H9 (cell line): ENCODE results near the gene OGG1. TPM values are rescaled to one million over a fixed set of nuclear protein-coding genes. Genes with fewer than 3 reads are reported as not detected.

Experiments
- DNase-seq: peaks from one replicate; pipeline ENCODE4 v3.0.0-alpha.2; 2017
- H2AFZ ChIP-seq: one replicate; pipeline ENCODE4 v1.6.1; 2013; ENCODE audit warnings: mild to moderate bottlenecking, low read length, control low read depth, moderate library complexity
- H2AK5ac ChIP-seq: 2 replicates; pipeline ENCODE4 v1.6.1; 2013; ENCODE audit warnings: low read length, control low read depth, mixed read lengths; ENCODE audit not compliant: insufficient read length
- H2BK120ac ChIP-seq: one replicate; pipeline ENCODE4 v1.6.1; 2013; ENCODE audit warnings: low read depth, mild to moderate bottlenecking, low read length, control low read depth, inconsistent platforms; ENCODE audit not compliant: poor library complexity, severe bottlenecking
- H2BK12ac ChIP-seq: 2 replicates; pipeline ENCODE4 v1.6.1; 2013; ENCODE audit warnings: low read length, control low read depth, mixed read lengths, low read depth; ENCODE audit not compliant: insufficient read length
- H2BK15ac ChIP-seq: 2 replicates; pipeline ENCODE4 v1.6.1; 2013; ENCODE audit warnings: low read depth, low read length, control low read depth
- H2BK20ac ChIP-seq: one replicate; pipeline ENCODE4 v1.6.1; 2013; ENCODE audit warnings: low read depth, mild to moderate bottlenecking, low read length, control low read depth, inconsistent platforms; ENCODE audit not compliant: poor library complexity, severe bottlenecking
- H2BK5ac ChIP-seq: 2 replicates; pipeline ENCODE4 v1.6.1; 2013; ENCODE audit warnings: low read length, control low read depth, mixed read lengths; ENCODE audit not compliant: insufficient read length
- H3K14ac ChIP-seq: 2 replicates; pipeline ENCODE4 v1.6.1; 2013; ENCODE audit warnings: low read length, control low read depth; ENCODE audit not compliant: insufficient read depth
- H3K18ac ChIP-seq: 2 replicates; pipeline ENCODE4 v1.6.1; 2013; ENCODE audit warnings: low read depth, mild to moderate bottlenecking, mixed read lengths, low read length, control low read depth; ENCODE audit not compliant: insufficient read length
- H3K23ac ChIP-seq: 2 replicates; pipeline ENCODE4 v1.6.1; 2013; ENCODE audit warnings: low read length, control low read depth, mixed read lengths, low read depth; ENCODE audit not compliant: insufficient read length
- H3K23me2 ChIP-seq: 2 replicates; pipeline ENCODE4 v1.6.1; 2013; ENCODE audit warnings: low read depth, mild to moderate bottlenecking, mixed read lengths, low read length, control low read depth; ENCODE audit not compliant: insufficient read length, poor library complexity, severe bottlenecking
- H3K27ac ChIP-seq: 2 replicates; pipeline ENCODE4 v1.5.1; 2013; ENCODE audit warnings: low read length, control low read depth, mixed read lengths, low read depth; ENCODE audit not compliant: insufficient read length
- H3K27me3 ChIP-seq: 2 replicates; pipeline ENCODE4 v1.6.1; 2013; ENCODE audit warnings: low read length, control low read depth, inconsistent platforms; ENCODE audit not compliant: insufficient read depth
- H3K4ac ChIP-seq: 2 replicates; pipeline ENCODE4 v1.6.1; 2013; ENCODE audit warnings: low read depth, mild to moderate bottlenecking, control low read depth, inconsistent platforms, low read length, moderate library complexity
- H3K4me1 ChIP-seq: 2 replicates; pipeline ENCODE4 v1.6.1; 2013; ENCODE audit warnings: low read length, control low read depth, inconsistent platforms; ENCODE audit not compliant: insufficient read depth
- H3K4me2 ChIP-seq: 2 replicates; pipeline ENCODE4 v1.6.1; 2013; ENCODE audit warnings: low read length, control low read depth, mixed read lengths; ENCODE audit not compliant: insufficient read length, insufficient read depth
- H3K56ac ChIP-seq: 2 replicates; pipeline ENCODE4 v1.6.1; 2013; ENCODE audit warnings: low read depth, mild to moderate bottlenecking, mixed read lengths, low read length, control low read depth; ENCODE audit not compliant: insufficient read length
- H3K79me1 ChIP-seq: 2 replicates; pipeline ENCODE4 v1.6.1; 2013; ENCODE audit warnings: low read depth, mild to moderate bottlenecking, moderate library complexity, low read length, control low read depth, inconsistent platforms; ENCODE audit not compliant: insufficient read depth, poor library complexity, severe bottlenecking
- H3K79me2 ChIP-seq: 2 replicates; pipeline ENCODE4 v1.6.1; 2013; ENCODE audit warnings: low read length, control low read depth, inconsistent platforms; ENCODE audit not compliant: insufficient read depth
- H3K9ac ChIP-seq: 2 replicates; pipeline ENCODE4 v1.6.1; 2013; ENCODE audit warnings: low read length, control low read depth, mixed read lengths; ENCODE audit not compliant: insufficient read length; ENCODE audit errors: extremely low read depth
- H3K9me3 ChIP-seq: one replicate; pipeline ENCODE4 v1.6.1; 2013; ENCODE audit warnings: low read depth, low read length, inconsistent platforms; ENCODE audit not compliant: control insufficient read depth
- H3T11ph ChIP-seq: one replicate; pipeline ENCODE4 v1.6.1; 2013; ENCODE audit warnings: mild to moderate bottlenecking, low read length, control low read depth, inconsistent platforms
- H4K20me1 ChIP-seq: one replicate; pipeline ENCODE4 v1.6.1; 2013; ENCODE audit not compliant: control insufficient read depth, insufficient read length, insufficient read depth
- H4K5ac ChIP-seq: 2 replicates; pipeline ENCODE4 v1.6.1; 2013; ENCODE audit warnings: low read depth, mild to moderate bottlenecking, mixed read lengths, low read length, control low read depth; ENCODE audit not compliant: insufficient read length
- H4K8ac ChIP-seq: replicated peaks from 2 replicates; pipeline ENCODE4 v1.6.1; 2013; ENCODE audit warnings: low read length, control low read depth, mixed read lengths, low read depth; ENCODE audit not compliant: insufficient read length
- H4K91ac ChIP-seq: 2 replicates; pipeline ENCODE4 v1.6.1; 2013; ENCODE audit warnings: low read depth, mild to moderate bottlenecking, moderate library complexity, mixed read lengths, low read length, control low read depth; ENCODE audit not compliant: insufficient read length
- H3K27ac Mint-ChIP-seq, 3 experiments: 2 replicates in 2 of 3; 3 replicates in 1 of 3; pipeline ENCODE4 v1.8.0; 2020 to 2021; ENCODE audit warnings: mixed read lengths in 3 of 3, mild to moderate bottlenecking in 1 of 3, moderate library complexity in 1 of 3
- H3K27me3 Mint-ChIP-seq: 2 replicates; pipeline ENCODE4 v1.8.0; 2021; ENCODE audit warnings: low read depth, mild to moderate bottlenecking, moderate library complexity, mixed read lengths
- H3K36me3 Mint-ChIP-seq, 3 experiments: 2 replicates in 2 of 3; 3 replicates in 1 of 3; pipeline ENCODE4 v1.8.0; 2020 to 2021; ENCODE audit warnings: low read depth in 3 of 3, mixed read lengths in 3 of 3; ENCODE audit not compliant: insufficient read depth in 1 of 3
- H3K4me1 Mint-ChIP-seq, 2 experiments: 2 replicates each; pipeline ENCODE4 v1.8.0; 2020; ENCODE audit warnings: mixed read lengths in 2 of 2
- H3K4me3 Mint-ChIP-seq, 2 experiments: 2 replicates in 1 of 2; 3 replicates in 1 of 2; pipeline ENCODE4 v1.8.0; 2020 to 2021; ENCODE audit warnings: mild to moderate bottlenecking in 2 of 2, mixed read lengths in 2 of 2, moderate library complexity in 1 of 2
- H3K9me3 Mint-ChIP-seq, 2 experiments: 2 replicates in 1 of 2; 3 replicates in 1 of 2; pipeline ENCODE4 v1.8.0; 2020; ENCODE audit warnings: mild to moderate bottlenecking in 2 of 2, mixed read lengths in 2 of 2, moderate library complexity in 1 of 2
- WGBS: extraction: QIAGEN DNeasy Blood & Tissue Kit; methylation state at CpG from one replicate; pipeline ENCODE4 v1.1.7; 2013; ENCODE audit warnings: missing lambda C conversion rate, low lambda C conversion rate, mixed read lengths; ENCODE audit not compliant: insufficient read length; ENCODE audit errors: extremely low coverage; 5-methylcytosine and 5-hydroxymethylcytosine counted together
- total RNA-seq: library from RNA; stranded (reverse); gene quantifications from 2 replicates; pipeline ENCODE4 v1.2.1, GENCODE V29; 2021
- TF ChIP-seq, protein P1 (sequence below): fragments of 200-600 bp; sonication (generic); conservative IDR thresholded peaks from 3 replicates; pipeline ENCODE4 v1.8.0; 2021; ENCODE audit warnings: antibody characterized with exemption, mild to moderate bottlenecking

OGG1 gene
- total RNA-seq, 1 experiment from 2014 or later, result 43.4 TPM

DNA sequence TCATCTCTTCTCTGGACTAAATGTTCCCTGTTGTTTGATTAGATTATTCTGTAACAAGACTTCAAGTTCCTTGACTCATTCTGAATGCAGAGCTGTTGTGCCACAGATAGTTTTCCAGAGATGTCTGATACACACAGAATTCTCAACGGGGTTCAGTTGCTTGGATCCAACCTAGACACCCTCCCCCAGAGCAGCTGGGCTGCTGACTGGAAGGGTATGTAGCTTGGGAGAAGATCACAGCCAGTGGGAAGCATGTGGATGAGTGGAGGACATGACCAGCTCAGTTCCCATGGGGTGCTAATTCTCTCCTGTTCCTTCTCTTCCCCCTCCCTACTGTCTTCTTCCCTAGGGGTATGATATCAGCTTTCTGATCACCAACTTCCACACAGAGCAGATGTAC, 53.7 kb downstream of the OGG1 start:
- no peak overlapping the region for H3K4me3 Mint-ChIP-seq

More for the DNA sequence above, 53.7 kb downstream of the OGG1 start:
- H3K27ac Mint-ChIP-seq, result no peak overlapping the region
- peaks cover 49 to 79% (median 67%) of the 10 kb centered on the region in 3 experiments; a peak in 6 of 7 replicates for H3K36me3 Mint-ChIP-seq
- H3K27me3 Mint-ChIP-seq, result no peaks in the 10 kb centered on the region
- Histone ChIP-seq H3K18ac (no peak overlapping the region), H3K27ac (no peak overlapping the region), H3K4me1 (no peaks in the 10 kb centered on the region), H3K9ac (no peak overlapping the region), H2AK5ac (no peak overlapping the region), H2BK5ac (no peak overlapping the region), H3T11ph (no peak overlapping the region), H3K4ac (no peak overlapping the region), H3K4me2 (no peak overlapping the region), H3K9me3 (no peaks in the 10 kb centered on the region), H3K79me1 (no peaks in the 10 kb centered on the region), H2BK20ac (no peak overlapping the region), H3K14ac (no peak overlapping the region), H3K79me2 (no peaks in the 10 kb centered on the region), H3K56ac (no peak overlapping the region), H4K91ac (no peak overlapping the region), H2BK15ac (no peak overlapping the region), H2BK120ac (no peak overlapping the region), H2AFZ (no peak overlapping the region), H3K23ac (no peak overlapping the region), H2BK12ac (no peak overlapping the region), H4K8ac (no peak overlapping the region), H3K27me3 (no peaks in the 10 kb centered on the region), H4K20me1 (no peaks in the 10 kb centered on the region), H4K5ac (no peak overlapping the region), H3K23me2 (no peaks in the 10 kb centered on the region)
- H3K9me3 Mint-ChIP-seq, result no peaks in the 10 kb centered on the region
- DNase-seq, result no peak
- peaks cover 2 to 3% of the 10 kb centered on the region in 2 experiments; a peak in 2 of 4 replicates for H3K4me1 Mint-ChIP-seq
- TF ChIP-seq, protein P1, sequence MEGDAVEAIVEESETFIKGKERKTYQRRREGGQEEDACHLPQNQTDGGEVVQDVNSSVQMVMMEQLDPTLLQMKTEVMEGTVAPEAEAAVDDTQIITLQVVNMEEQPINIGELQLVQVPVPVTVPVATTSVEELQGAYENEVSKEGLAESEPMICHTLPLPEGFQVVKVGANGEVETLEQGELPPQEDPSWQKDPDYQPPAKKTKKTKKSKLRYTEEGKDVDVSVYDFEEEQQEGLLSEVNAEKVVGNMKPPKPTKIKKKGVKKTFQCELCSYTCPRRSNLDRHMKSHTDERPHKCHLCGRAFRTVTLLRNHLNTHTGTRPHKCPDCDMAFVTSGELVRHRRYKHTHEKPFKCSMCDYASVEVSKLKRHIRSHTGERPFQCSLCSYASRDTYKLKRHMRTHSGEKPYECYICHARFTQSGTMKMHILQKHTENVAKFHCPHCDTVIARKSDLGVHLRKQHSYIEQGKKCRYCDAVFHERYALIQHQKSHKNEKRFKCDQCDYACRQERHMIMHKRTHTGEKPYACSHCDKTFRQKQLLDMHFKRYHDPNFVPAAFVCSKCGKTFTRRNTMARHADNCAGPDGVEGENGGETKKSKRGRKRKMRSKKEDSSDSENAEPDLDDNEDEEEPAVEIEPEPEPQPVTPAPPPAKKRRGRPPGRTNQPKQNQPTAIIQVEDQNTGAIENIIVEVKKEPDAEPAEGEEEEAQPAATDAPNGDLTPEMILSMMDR, result no peak
- WGBS, result no CpG with 5 or more reads among the region's 1 CpG
